ENCODE measurements around the gene GRK7. TPM values are rescaled to one million over a fixed set of nuclear protein-coding genes. Genes with fewer than 3 reads are reported as not detected.

Gene GRK7
- total and polyA plus RNA-seq, 9 of the 15 experiments (the other 6 are each of a cell fraction or from before 2014, with no cell fraction given) = 0.01 to 0.08 (median 0.04) TPM; not detected in 3

DNA sequence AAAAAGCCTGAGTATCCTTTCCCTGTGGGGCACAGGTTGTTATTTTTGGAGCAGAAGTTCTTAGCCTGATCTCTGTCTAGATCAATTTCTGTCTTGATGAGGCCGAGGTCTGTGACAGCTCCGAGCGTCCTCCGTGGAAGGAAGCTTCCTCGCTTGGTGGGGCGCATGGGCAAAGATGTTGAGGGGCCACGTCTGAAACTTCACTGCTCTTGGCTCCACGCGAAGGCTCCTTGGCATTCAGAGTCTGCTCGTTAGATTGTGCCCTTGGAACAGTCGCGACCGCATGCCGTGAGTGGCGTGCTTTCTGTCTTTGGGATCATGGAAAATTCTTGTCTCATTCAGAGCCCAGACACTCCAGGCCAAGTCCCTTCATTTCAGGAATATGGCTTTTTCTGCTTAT lies 13.7 kb downstream of the GRK7 start (continued):
- TF ChIP-seq, protein P1, sequence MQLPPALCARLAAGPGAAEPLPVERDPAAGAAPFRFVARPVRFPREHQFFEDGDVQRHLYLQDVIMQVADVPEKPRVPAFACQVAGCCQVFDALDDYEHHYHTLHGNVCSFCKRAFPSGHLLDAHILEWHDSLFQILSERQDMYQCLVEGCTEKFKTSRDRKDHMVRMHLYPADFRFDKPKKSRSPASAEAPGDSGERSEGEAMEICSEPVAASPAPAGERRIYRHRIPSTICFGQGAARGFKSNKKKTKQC (CRISPR knock-in tag; IDR thresholded peaks at IDR 0.05) = no peak
- TF ChIP-seq GATAD2B (IDR thresholded peaks at IDR 0.05; ENCODE audit: borderline replicate concordance) = no peak

DNA sequence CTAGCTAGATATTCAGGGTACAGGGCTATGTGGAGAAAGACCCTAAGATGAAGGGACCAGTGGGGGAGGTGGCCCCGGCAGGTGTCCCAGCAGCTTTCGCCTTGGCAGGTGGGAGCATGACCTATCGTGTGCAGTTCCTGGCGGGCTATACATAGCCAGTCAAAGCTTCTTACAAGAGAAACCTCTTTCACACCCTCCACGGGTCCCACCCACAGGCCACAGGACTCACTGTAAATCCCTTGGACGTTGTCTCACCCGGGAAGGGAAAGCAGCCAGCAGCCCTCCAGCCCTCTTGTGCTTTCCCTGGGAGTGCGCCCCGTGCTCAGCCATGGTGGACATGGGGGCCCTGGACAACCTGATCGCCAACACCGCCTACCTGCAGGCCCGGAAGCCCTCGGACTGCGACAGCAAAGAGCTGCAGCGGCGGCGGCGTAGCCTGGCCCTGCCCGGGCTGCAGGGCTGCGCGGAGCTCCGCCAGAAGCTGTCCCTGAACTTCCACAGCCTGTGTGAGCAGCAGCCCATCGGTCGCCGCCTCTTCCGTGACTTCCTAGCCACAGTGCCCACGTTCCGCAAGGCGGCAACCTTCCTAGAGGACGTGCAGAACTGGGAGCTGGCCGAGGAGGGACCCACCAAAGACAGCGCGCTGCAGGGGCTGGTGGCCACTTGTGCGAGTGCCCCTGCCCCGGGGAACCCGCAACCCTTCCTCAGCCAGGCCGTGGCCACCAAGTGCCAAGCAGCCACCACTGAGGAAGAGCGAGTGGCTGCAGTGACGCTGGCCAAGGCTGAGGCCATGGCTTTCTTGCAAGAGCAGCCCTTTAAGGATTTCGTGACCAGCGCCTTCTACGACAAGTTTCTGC lies 15.0 kb downstream of the GRK7 start:
- H3K36me3 ChIP-seq (ENCODE audit: control insufficient read depth, insufficient read depth, low read length) = no peaks in the 10 kb centered on the region
- DNase-seq (ENCODE audit: extremely low read depth in 1 of 4, low spot score in 3 of 4) = no peak
- CTCF ChIA-PET (ENCODE audit: low intra/inter-chr PET ratio) = no interaction called here
- H3K27ac ChIP-seq (ENCODE audit: extremely low read depth, low read depth, low read length) = no peak overlapping the region
- no peaks in the 10 kb centered on the region for H3K9me3 ChIP-seq (replicated peaks; ENCODE audit: control insufficient read depth, insufficient read depth, low read depth, low read length)
- H3K9me1 ChIP-seq (ENCODE audit: control insufficient read depth, insufficient read depth, low read length) = no peaks in the 10 kb centered on the region
- H3K9ac ChIP-seq (ENCODE audit: insufficient read depth in 1 of 2, low read depth in 2 of 2, low read length in 2 of 2) = peak overlapping the region in 1 of 2 experiments; percentile 6; a peak in 1 of 4 replicates
- H4K20me1 ChIP-seq (replicated peaks; ENCODE audit: control insufficient read depth, insufficient read depth, low read length) = no peaks in the 10 kb centered on the region
- no peak for FAIRE-seq
- no peak overlapping the region for H3K4me3 ChIP-seq
- no peaks in the 10 kb centered on the region for H3K79me2 ChIP-seq (ENCODE audit: control insufficient read depth, insufficient read depth, low read length)
- H2AFZ ChIP-seq (ENCODE audit: low read depth, low read length) = 0 out of 2 replicates have a peak overlapping the region, but pooled peaks have one; percentile 21
- TF ChIP-seq ELF1 (tag; IDR thresholded peaks at IDR 0.05) (no peak), CREBBP (IDR thresholded peaks at IDR 0.05; ENCODE audit: low read depth, low read length) (no peak), ZNF197 (CRISPR knock-in tag; IDR thresholded peaks at IDR 0.05; ENCODE audit: low read depth) (no peak), FOXJ3 (CRISPR knock-in tag; IDR thresholded peaks at IDR 0.05) (no peak), PHF21A (IDR thresholded peaks at IDR 0.05; ENCODE audit: borderline replicate concordance, low read depth) (no peak), NRF1 (conservative IDR thresholded peaks at IDR 0.05 in 1 of 2, IDR thresholded peaks at IDR 0.05 in 1 of 2) (no peak)
- TF ChIP-seq, protein P2, sequence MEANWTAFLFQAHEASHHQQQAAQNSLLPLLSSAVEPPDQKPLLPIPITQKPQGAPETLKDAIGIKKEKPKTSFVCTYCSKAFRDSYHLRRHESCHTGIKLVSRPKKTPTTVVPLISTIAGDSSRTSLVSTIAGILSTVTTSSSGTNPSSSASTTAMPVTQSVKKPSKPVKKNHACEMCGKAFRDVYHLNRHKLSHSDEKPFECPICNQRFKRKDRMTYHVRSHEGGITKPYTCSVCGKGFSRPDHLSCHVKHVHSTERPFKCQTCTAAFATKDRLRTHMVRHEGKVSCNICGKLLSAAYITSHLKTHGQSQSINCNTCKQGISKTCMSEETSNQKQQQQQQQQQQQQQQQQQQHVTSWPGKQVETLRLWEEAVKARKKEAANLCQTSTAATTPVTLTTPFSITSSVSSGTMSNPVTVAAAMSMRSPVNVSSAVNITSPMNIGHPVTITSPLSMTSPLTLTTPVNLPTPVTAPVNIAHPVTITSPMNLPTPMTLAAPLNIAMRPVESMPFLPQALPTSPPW (CRISPR knock-in tag; IDR thresholded peaks at IDR 0.05) = no peak
- TF ChIP-seq, protein P3, sequence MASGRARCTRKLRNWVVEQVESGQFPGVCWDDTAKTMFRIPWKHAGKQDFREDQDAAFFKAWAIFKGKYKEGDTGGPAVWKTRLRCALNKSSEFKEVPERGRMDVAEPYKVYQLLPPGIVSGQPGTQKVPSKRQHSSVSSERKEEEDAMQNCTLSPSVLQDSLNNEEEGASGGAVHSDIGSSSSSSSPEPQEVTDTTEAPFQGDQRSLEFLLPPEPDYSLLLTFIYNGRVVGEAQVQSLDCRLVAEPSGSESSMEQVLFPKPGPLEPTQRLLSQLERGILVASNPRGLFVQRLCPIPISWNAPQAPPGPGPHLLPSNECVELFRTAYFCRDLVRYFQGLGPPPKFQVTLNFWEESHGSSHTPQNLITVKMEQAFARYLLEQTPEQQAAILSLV (tag; IDR thresholded peaks at IDR 0.05) = no peak
- peaks cover 0 to 6% of the 10 kb centered on the region in 2 experiments; a peak in 1 of 5 replicates for H3K4me1 ChIP-seq (replicated peaks in 1 of 2; ENCODE audit: control insufficient read depth in 2 of 2, insufficient read depth in 2 of 2, low read length in 2 of 2)
- WGBS (ENCODE audit: insufficient coverage, low coverage, missing lambda C conversion rate) = 55% methylated on average over 32 of the region's 42 CpGs
- in situ Hi-C loops (cut with MboI) = no loop called here
- BruUV-seq (replicated peaks) = no TSS peak
- intact Hi-C loops (cut with micrococcal nuclease) = no loop called here
- H3K27me3 ChIP-seq (ENCODE audit: control insufficient read depth in 2 of 2, insufficient read depth in 2 of 2, low read length in 2 of 2) = no peaks in the 10 kb centered on the region
- POLR2A ChIA-PET = interaction anchor here (0.6 to 1.8 kb wide), 2 partner anchors 12 to 40 kb away, joined by 3 to 6 read pairs; no protein-coding TSS in a partner anchor
- H3K4me2 ChIP-seq (ENCODE audit: insufficient read depth, low read length) = no peak overlapping the region
- peak; percentile 29 for ATAC-seq

Data from K562 (cell line).